ENCODE data around the gene CCNF.
A peak's percentile ranks its signal among the peaks of the same experiment; 100 is the strongest.

The CCNF gene

GRCh38 chr16:2489581-2489980, 60.3 kb downstream of the CCNF start:
- no peak for DNase-seq

GRCh38 chr16:2490190-2491105, 61.2 kb downstream of the CCNF start:
- DNase-seq, result no peak

- DNase-seq, result no peak
These were observed 63.0 kb downstream of the CCNF start for GRCh38 chr16:2492292-2492691.

GRCh38 chr16:2493605-2494004, 64.4 kb downstream of the CCNF start:
- DNase-seq, result no peak

GRCh38 chr16:2494616-2495015, 65.4 kb downstream of the CCNF start:
- no peak for DNase-seq

GRCh38 chr16:2495041-2495440, 65.8 kb downstream of the CCNF start:
- DNase-seq, result no peak

- DNase-seq, result no peak
These were observed 67.2 kb downstream of the CCNF start for GRCh38 chr16:2496223-2497115.

GRCh38 chr16:2497116-2497630, 67.9 kb downstream of the CCNF start:
- no peak for DNase-seq

GRCh38 chr16:2497695-2498484, 68.6 kb downstream of the CCNF start:
- no peak for DNase-seq

GRCh38 chr16:2498531-2499253, 69.4 kb downstream of the CCNF start:
- DNase-seq, result no peak

GRCh38 chr16:2499454-2499853, 70.2 kb downstream of the CCNF start:
- DNase-seq, result no peak

GRCh38 chr16:2499890-2500429, 70.7 kb downstream of the CCNF start:
- no peak for DNase-seq

- DNase-seq, result no peak
These were observed 71.2 kb downstream of the CCNF start for GRCh38 chr16:2500430-2500917.

- peak; percentile 92 for DNase-seq
These were observed 71.9 kb downstream of the CCNF start for GRCh38 chr16:2500918-2501750.

- no peak for DNase-seq
These were observed 73.0 kb downstream of the CCNF start for GRCh38 chr16:2501946-2502895.

- DNase-seq, result no peak
These were observed 76.4 kb downstream of the CCNF start for GRCh38 chr16:2505695-2506094.

- DNase-seq, result no peak
These were observed 77.9 kb downstream of the CCNF start for GRCh38 chr16:2507052-2507659.

GRCh38 chr16:2507665-2508064, 78.4 kb downstream of the CCNF start:
- no peak for DNase-seq

Measured in activated effector memory CD4-positive, alpha-beta T cell treated with anti-CD3 and anti-CD28 coated beads, Interleukin-2, amount 50 U/mL, for 16 hours (primary cell).